OCI-LY1 (cell line): ENCODE results near the gene TRIM9.

ENCODE experiments used
- H2AFZ ChIP-seq: fragments of 200-600 bp; sonication (generic), shearing (Covaris generic); 2 replicates; pipeline ENCODE4 v1.6.0; 2014; ENCODE audit warnings: antibody characterized with exemption, mild to moderate bottlenecking, low read length
- H3F3A ChIP-seq: fragments of 200-600 bp; sonication (generic), shearing (Covaris generic); 2 replicates; pipeline ENCODE4 v1.6.0; 2014; ENCODE audit warnings: mild to moderate bottlenecking, antibody characterized with exemption, low read length, moderate library complexity; ENCODE audit not compliant: insufficient read depth
- H3K27ac ChIP-seq: fragments of 200-600 bp; sonication (generic); 2 replicates; pipeline ENCODE4 v1.5.1; 2014; ENCODE audit warnings: low read length, mixed run types, mild to moderate bottlenecking, low read depth; ENCODE audit not compliant: poor library complexity, severe bottlenecking
- H3K27me3 ChIP-seq: fragments of 200-600 bp; sonication (generic); 2 replicates; pipeline ENCODE4 v1.6.0; 2014; ENCODE audit warnings: antibody characterized with exemption, mild to moderate bottlenecking, low read length, moderate library complexity; ENCODE audit not compliant: insufficient read depth
- H3K36me3 ChIP-seq: fragments of 200-600 bp; sonication (generic); 2 replicates; pipeline ENCODE4 v1.6.1; 2014; ENCODE audit warnings: mild to moderate bottlenecking, antibody characterized with exemption, low read length, moderate library complexity, mixed read lengths; ENCODE audit not compliant: insufficient read depth
- H3K4me1 ChIP-seq: fragments of 200-600 bp; sonication (generic); 2 replicates; pipeline ENCODE4 v1.5.1; 2014; ENCODE audit warnings: mild to moderate bottlenecking, low read length, moderate library complexity; ENCODE audit not compliant: insufficient read depth, severe bottlenecking
- H3K4me2 ChIP-seq: fragments of 200-600 bp; sonication (generic), shearing (Covaris generic); 2 replicates; pipeline ENCODE4 v1.6.1; 2014; ENCODE audit warnings: low read length
- H3K4me3 ChIP-seq: fragments of 200-600 bp; sonication (generic); 2 replicates; pipeline ENCODE4 v1.5.1; 2014; ENCODE audit warnings: low read length, low read depth, mild to moderate bottlenecking, mixed read lengths; ENCODE audit not compliant: poor library complexity, severe bottlenecking
- H3K79me2 ChIP-seq: fragments of 200-600 bp; shearing (Covaris generic); 2 replicates; pipeline ENCODE4 v1.6.1; 2016; ENCODE audit warnings: mixed run types, low read length, mixed read lengths; ENCODE audit not compliant: insufficient read depth
- H3K9ac ChIP-seq: fragments of 200-600 bp; sonication (generic), shearing (Covaris generic); 2 replicates; pipeline ENCODE4 v1.6.1; 2014; ENCODE audit warnings: mild to moderate bottlenecking, low read length, mixed read lengths
- H3K9me2 ChIP-seq: fragments of 200-600 bp; sonication (generic), shearing (Covaris generic); 2 replicates; pipeline ENCODE4 v1.6.1; 2014; ENCODE audit warnings: low read depth, mild to moderate bottlenecking, low read length, mixed read lengths
- H3K9me3 ChIP-seq: fragments of 200-600 bp; shearing (Covaris generic); 2 replicates; pipeline ENCODE4 v1.6.1; 2014; ENCODE audit warnings: low read length, mixed read lengths
- H4K20me1 ChIP-seq: fragments of 200-600 bp; sonication (generic), shearing (Covaris generic); 2 replicates; pipeline ENCODE4 v1.6.0; 2016; ENCODE audit warnings: mild to moderate bottlenecking, low read length; ENCODE audit not compliant: insufficient read depth
- CTCF ChIP-seq: fragments of 200-600 bp; sonication (generic), shearing (Covaris generic); IDR thresholded peaks from 2 replicates; pipeline ENCODE4 v1.5.1; 2017; ENCODE audit warnings: mild to moderate bottlenecking, antibody characterized with exemption, low read length, moderate library complexity, mixed read lengths
- EZH2 ChIP-seq: fragments of 200-600 bp; sonication (generic), shearing (Covaris generic); IDR thresholded peaks from 2 replicates; pipeline ENCODE4 v1.8.0; 2017; ENCODE audit warnings: borderline replicate concordance, mixed run types, mild to moderate bottlenecking, antibody characterized with exemption, low read length, moderate library complexity, mixed read lengths

Gene TRIM9

GRCh38 chr14:50941151-50941550 is 153.8 kb downstream of the TRIM9 start:
- H3K9me2 ChIP-seq: no peaks in the 10 kb centered on the region
- no peak overlapping the region for H2AFZ ChIP-seq
- no peak overlapping the region for H3K9ac ChIP-seq
- H3K4me1 ChIP-seq: peaks cover 22% of the 10 kb centered on the region
- no peaks in the 10 kb centered on the region for H3K9me3 ChIP-seq
- no peaks in the 10 kb centered on the region for H3F3A ChIP-seq
- no peak overlapping the region for H3K4me2 ChIP-seq
- TF ChIP-seq CTCF (no peak), EZH2 (no peak)
- H3K27me3 ChIP-seq: no peaks in the 10 kb centered on the region
- H3K36me3 ChIP-seq: no peaks in the 10 kb centered on the region
- H4K20me1 ChIP-seq: no peaks in the 10 kb centered on the region
- no peaks in the 10 kb centered on the region for H3K79me2 ChIP-seq
- no peak overlapping the region for H3K27ac ChIP-seq
- H3K4me3 ChIP-seq: no peak overlapping the region

GRCh38 chr14:50937800-50938199 is 157.1 kb downstream of the TRIM9 start:
- Histone ChIP-seq H4K20me1 (no peaks in the 10 kb centered on the region), H3K27me3 (no peaks in the 10 kb centered on the region), H3K79me2 (no peaks in the 10 kb centered on the region), H3F3A (no peaks in the 10 kb centered on the region), H3K9me3 (no peaks in the 10 kb centered on the region), H3K9me2 (no peaks in the 10 kb centered on the region), H3K4me2 (no peak overlapping the region), H3K36me3 (0 out of 2 replicates have a peak, but pooled peaks cover 3% of the 10 kb centered on the region), H3K4me1 (peaks cover 23% of the 10 kb centered on the region), H3K27ac (peak overlapping the region; percentile 62), H2AFZ (no peak overlapping the region), H3K9ac (no peak overlapping the region), H3K4me3 (no peak overlapping the region)
- TF ChIP-seq CTCF (no peak), EZH2 (no peak)

GRCh38 chr14:50937325-50937724 is 157.6 kb downstream of the TRIM9 start:
- no peak for TF ChIP-seq CTCF
- no peak for TF ChIP-seq EZH2
- H3K27ac ChIP-seq: peak overlapping the region; percentile 62
- no peaks in the 10 kb centered on the region for H3F3A ChIP-seq
- no peaks in the 10 kb centered on the region for H3K9me3 ChIP-seq
- peaks cover 23% of the 10 kb centered on the region for H3K4me1 ChIP-seq
- H3K27me3 ChIP-seq: no peaks in the 10 kb centered on the region
- H2AFZ ChIP-seq: no peak overlapping the region
- H3K9ac ChIP-seq: no peak overlapping the region
- H4K20me1 ChIP-seq: no peaks in the 10 kb centered on the region
- no peak overlapping the region for H3K4me3 ChIP-seq
- H3K4me2 ChIP-seq: no peak overlapping the region
- no peaks in the 10 kb centered on the region for H3K79me2 ChIP-seq
- no peaks in the 10 kb centered on the region for H3K9me2 ChIP-seq
- 0 out of 2 replicates have a peak, but pooled peaks cover 3% of the 10 kb centered on the region for H3K36me3 ChIP-seq
